Gastrocnemius medialis (tissue), 4 donors: ENCODE results near the gene KRT3. TPM values are rescaled to one million over a fixed set of nuclear protein-coding genes. Genes with fewer than 3 reads are reported as not detected.

Source experiments
- ATAC-seq, 2 donors: fragments of 150-250 bp; one replicate each; pipeline ENCODE4 v1.9.1; 2016
- DNase-seq, 2 donors: peaks; one replicate each; pipeline ENCODE4 v3.0.0-alpha.2; 2019
- H3K27ac ChIP-seq, 4 donors: fragments of 200-600 bp; sonication (generic); 1 replicate in 1 of 4; 2 replicates in 3 of 4; pipeline ENCODE4 v1.5.1; 2016 to 2018; ENCODE audit warnings: mild to moderate bottlenecking in 2 of 4, moderate library complexity in 1 of 4
- H3K27me3 ChIP-seq, 3 donors: fragments of 200-600 bp; sonication (generic) in 2 of 3; 1 replicate in 1 of 3; 2 replicates in 2 of 3; pipeline versions ENCODE4 v1.5.1 to v1.6.0; 2016 to 2019; ENCODE audit warnings: mild to moderate bottlenecking in 1 of 3, moderate library complexity in 1 of 3
- H3K36me3 ChIP-seq, 2 donors: fragments of 200-600 bp; sonication (generic) in 1 of 2; one replicate each; pipeline ENCODE4 v1.5.1; 2017 to 2018
- H3K4me1 ChIP-seq, 2 donors: fragments of 200-600 bp; sonication (generic) in 1 of 2; one replicate each; pipeline ENCODE4 v1.5.1; 2016 to 2017; ENCODE audit warnings: mild to moderate bottlenecking in 2 of 2
- H3K4me3 ChIP-seq, 4 donors: fragments of 200-600 bp; sonication (generic) in 3 of 4; 1 replicate in 1 of 4; 2 replicates in 3 of 4; pipeline ENCODE4 v1.5.1; 2016 to 2019; ENCODE audit warnings: mild to moderate bottlenecking in 2 of 4
- H3K9me3 ChIP-seq, 3 donors: fragments of 200-600 bp; sonication (generic) in 2 of 3; 1 replicate in 1 of 3; 2 replicates in 2 of 3; pipeline ENCODE4 v1.5.1; 2016 to 2019
- POLR2A ChIP-seq, 2 donors: fragments of 450-650 bp; IDR thresholded peaks; one replicate each; pipeline ENCODE4 v1.6.1; 2017; ENCODE audit warnings: antibody characterized with exemption in 2 of 2, mild to moderate bottlenecking in 2 of 2, moderate library complexity in 2 of 2
- in situ Hi-C, 4 donors: fragments of 200-750 bp; cut with MboI; loops; one replicate each; pipeline versions ENCODE4 v1.15.0 to v1.8.0; 2017; ENCODE audit warnings: low sequenced_read_pairs in 4 of 4
- intact Hi-C: fragments of 100-400 bp; cut with DNase I; formaldehyde crosslinking; loops from one replicate; pipeline ENCODE4 v1.15.1; 2023; ENCODE audit warnings: low total_unique reads
- total RNA-seq, 4 donors: library from RNA; depleted of rRNA; stranded (reverse); fragments of >200 nt; gene quantifications; one replicate each; pipeline versions ENCODE4 v1.1.0 to v1.2.3, GENCODE V29; 2016
- TF ChIP-seq, protein P1 (sequence below), 5 experiments: fragments of 450-650 bp in 3 of 5; fragments of 200-600 bp in 2 of 5; sonication (generic) in 2 of 5; IDR thresholded peaks in 4 of 5; conservative IDR thresholded peaks in 1 of 5; 1 replicate in 4 of 5; 2 replicates in 1 of 5; pipeline ENCODE4 v1.5.1; 2016 to 2019; ENCODE audit warnings: antibody characterized with exemption in 5 of 5, mild to moderate bottlenecking in 3 of 5, moderate library complexity in 3 of 5

The KRT3 gene
- total RNA-seq, 4 donors from 2014 or later, result not detected

DNA sequence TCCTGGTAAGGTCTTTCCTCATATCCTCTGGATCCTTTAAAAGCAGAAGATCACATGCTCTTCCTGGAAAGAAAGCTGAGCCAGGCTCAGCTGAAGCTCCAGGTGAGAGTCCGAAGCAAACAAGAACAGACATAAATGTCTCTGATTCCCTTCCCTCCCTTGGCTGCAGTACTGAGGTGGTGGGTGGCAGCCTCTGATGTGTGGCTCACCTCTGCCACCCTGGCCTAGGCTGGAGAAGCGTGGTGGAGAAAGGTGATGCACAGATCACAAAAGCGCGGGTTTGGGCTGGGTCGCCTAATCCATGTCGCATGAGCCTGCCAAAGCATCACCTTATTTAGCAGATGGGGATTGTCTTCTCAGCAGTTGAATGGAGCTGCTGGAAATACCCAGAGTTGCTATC is 16.0 kb downstream of the KRT3 start:
- in situ Hi-C loops, result no loop called here
- intact Hi-C loops, result no loop called here
- no peak for ATAC-seq
- Histone ChIP-seq H3K4me3 (no peak overlapping the region), H3K27me3 (peaks cover 0 to 8% (median 3%) of the 10 kb centered on the region in 3 donors), H3K36me3 (no peaks in the 10 kb centered on the region), H3K9me3 (no peaks in the 10 kb centered on the region), H3K4me1 (no peaks in the 10 kb centered on the region), H3K27ac (no peak overlapping the region)
- no peak for TF ChIP-seq POLR2A (IDR thresholded peaks at IDR 0.05)
- TF ChIP-seq, protein P1, sequence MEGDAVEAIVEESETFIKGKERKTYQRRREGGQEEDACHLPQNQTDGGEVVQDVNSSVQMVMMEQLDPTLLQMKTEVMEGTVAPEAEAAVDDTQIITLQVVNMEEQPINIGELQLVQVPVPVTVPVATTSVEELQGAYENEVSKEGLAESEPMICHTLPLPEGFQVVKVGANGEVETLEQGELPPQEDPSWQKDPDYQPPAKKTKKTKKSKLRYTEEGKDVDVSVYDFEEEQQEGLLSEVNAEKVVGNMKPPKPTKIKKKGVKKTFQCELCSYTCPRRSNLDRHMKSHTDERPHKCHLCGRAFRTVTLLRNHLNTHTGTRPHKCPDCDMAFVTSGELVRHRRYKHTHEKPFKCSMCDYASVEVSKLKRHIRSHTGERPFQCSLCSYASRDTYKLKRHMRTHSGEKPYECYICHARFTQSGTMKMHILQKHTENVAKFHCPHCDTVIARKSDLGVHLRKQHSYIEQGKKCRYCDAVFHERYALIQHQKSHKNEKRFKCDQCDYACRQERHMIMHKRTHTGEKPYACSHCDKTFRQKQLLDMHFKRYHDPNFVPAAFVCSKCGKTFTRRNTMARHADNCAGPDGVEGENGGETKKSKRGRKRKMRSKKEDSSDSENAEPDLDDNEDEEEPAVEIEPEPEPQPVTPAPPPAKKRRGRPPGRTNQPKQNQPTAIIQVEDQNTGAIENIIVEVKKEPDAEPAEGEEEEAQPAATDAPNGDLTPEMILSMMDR (IDR thresholded peaks at IDR 0.05 in 4 of 5, conservative IDR thresholded peaks at IDR 0.05 in 1 of 5), result no peak
- DNase-seq, result no peak

DNA sequence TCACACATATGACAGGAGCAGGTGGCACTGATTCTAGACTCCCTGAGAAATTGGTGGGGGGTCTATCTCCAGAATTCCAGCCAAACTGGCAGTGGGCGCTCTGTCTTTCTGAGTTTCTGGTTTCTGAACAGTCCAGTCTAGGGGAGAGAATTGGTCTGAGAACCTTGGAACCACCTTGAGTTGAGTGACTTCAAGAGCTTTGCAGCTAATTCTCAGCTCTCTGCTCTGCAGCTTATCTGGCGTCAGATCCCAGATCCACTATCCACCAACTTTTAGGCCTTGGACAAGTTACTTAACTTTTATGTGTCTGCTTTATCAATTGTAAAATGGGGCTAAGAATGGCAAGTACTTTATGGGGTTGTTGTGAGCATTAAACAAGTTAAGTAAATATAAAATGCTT is 17.1 kb downstream of the KRT3 start:
- ATAC-seq (no peak), DNase-seq (no peak)
- Histone ChIP-seq H3K27me3 (peaks cover 0 to 6% (median 0%) of the 10 kb centered on the region in 3 donors), H3K4me1 (no peaks in the 10 kb centered on the region), H3K4me3 (no peak overlapping the region), H3K27ac (no peak overlapping the region), H3K36me3 (no peaks in the 10 kb centered on the region), H3K9me3 (no peaks in the 10 kb centered on the region)
- TF ChIP-seq POLR2A (IDR thresholded peaks at IDR 0.05), result no peak
- TF ChIP-seq, protein P1 (IDR thresholded peaks at IDR 0.05 in 4 of 5, conservative IDR thresholded peaks at IDR 0.05 in 1 of 5), result no peak
- intact Hi-C loops (no loop called here), in situ Hi-C loops (no loop called here)

- H3K4me3 ChIP-seq, result no peak overlapping the region
- no peaks in the 10 kb centered on the region for H3K4me1 ChIP-seq
- ATAC-seq (no peak), DNase-seq (no peak)
- in situ Hi-C loops (no loop called here), intact Hi-C loops (no loop called here)
- TF ChIP-seq, protein P1 (IDR thresholded peaks at IDR 0.05 in 4 of 5, conservative IDR thresholded peaks at IDR 0.05 in 1 of 5), result no peak
- no peak for TF ChIP-seq POLR2A (IDR thresholded peaks at IDR 0.05)
- no peaks in the 10 kb centered on the region for H3K36me3 ChIP-seq
- H3K9me3 ChIP-seq, result no peaks in the 10 kb centered on the region
- H3K27ac ChIP-seq, result no peak overlapping the region
- peaks cover 0 to 3% (median 0%) of the 10 kb centered on the region in 3 donors for H3K27me3 ChIP-seq
Observed at GRCh38 chr12:52777566-52777965, 18.4 kb downstream of the KRT3 start.

DNA sequence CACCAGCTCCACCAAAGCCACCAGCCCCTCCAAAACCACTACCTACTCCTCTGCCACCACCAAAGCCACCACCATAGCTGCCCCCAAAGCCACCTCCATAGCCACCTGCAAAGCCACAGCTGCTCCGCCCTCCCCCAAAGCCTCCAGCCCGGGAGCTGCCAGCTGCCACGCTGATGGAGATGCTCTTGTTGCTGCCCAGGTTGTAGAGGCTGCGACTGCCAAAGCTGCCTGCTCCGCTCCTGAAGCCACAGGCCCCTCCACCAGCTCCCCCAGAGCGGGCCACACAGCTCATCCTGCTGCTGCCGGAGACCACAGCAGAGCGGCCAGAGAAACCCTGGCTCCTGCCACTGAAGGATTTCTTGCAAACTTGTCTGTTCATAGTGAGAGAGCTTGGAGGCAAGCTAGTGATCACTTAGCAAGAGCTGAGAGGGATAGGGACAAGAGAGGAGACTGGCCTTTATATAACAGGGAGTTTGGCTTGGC is 19.0 kb downstream of the KRT3 start, which contains the start of gene KRT76:
TSS of gene KRT76 (minus strand) at position 433 of the 483 bp plus-strand sequence. CDS start at position 379, 54 bp downstream.
- in situ Hi-C loops (no loop called here), intact Hi-C loops (no loop called here)
- TF ChIP-seq POLR2A (IDR thresholded peaks at IDR 0.05), result no peak
- TF ChIP-seq, protein P1 (IDR thresholded peaks at IDR 0.05 in 4 of 5, conservative IDR thresholded peaks at IDR 0.05 in 1 of 5), result no peak
- Histone ChIP-seq H3K36me3 (no peaks in the 10 kb centered on the region), H3K27ac (no peak within 1 kb of the TSS), H3K27me3 (peaks cover 0 to 3% (median 0%) of the 10 kb centered on the region in 3 donors), H3K4me1 (no peaks in the 10 kb centered on the region), H3K4me3 (no peak within 1 kb of the TSS), H3K9me3 (no peaks in the 10 kb centered on the region)
- DNase-seq (no peak), ATAC-seq (no peak)

DNA sequence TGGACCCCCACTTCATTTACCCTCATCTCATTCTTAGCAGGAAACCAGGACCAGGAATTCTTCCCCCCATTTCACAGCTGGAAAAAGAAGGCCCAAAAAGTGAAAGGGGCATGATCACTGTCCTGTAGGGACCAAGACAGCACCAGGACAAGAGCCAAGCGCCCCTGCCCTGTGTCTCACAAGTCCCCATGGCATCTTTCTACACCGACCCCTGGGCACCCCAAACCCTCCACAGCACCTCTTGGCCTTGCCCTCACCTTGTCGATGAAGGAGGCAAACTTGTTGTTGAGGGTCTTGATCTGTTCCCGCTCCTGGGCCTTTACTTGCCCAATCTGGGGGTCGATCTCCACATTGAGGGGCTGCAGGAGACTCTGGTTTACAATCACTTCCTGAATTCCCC is 19.5 kb downstream of the KRT3 start:
- no peak overlapping the region for H3K27ac ChIP-seq
- no peaks in the 10 kb centered on the region for H3K9me3 ChIP-seq
- no peak for DNase-seq
- H3K36me3 ChIP-seq, result no peaks in the 10 kb centered on the region
- in situ Hi-C loops, result no loop called here
- no peak overlapping the region for H3K4me3 ChIP-seq
- no peak for TF ChIP-seq POLR2A (IDR thresholded peaks at IDR 0.05)
- TF ChIP-seq, protein P1 (IDR thresholded peaks at IDR 0.05 in 4 of 5, conservative IDR thresholded peaks at IDR 0.05 in 1 of 5), result no peak
- ATAC-seq, result no peak
- H3K4me1 ChIP-seq, result no peaks in the 10 kb centered on the region
- peaks cover 0 to 3% (median 0%) of the 10 kb centered on the region in 3 donors for H3K27me3 ChIP-seq
- intact Hi-C loops, result no loop called here
